G401 (cell line): Measurements from ENCODE around the gene SLC35G6. TPM values are rescaled to one million over a fixed set of nuclear protein-coding genes. Genes with fewer than 3 reads are reported as not detected.
"Not testable (repeated sequence)": the region's sequence is repeated elsewhere in the genome, so short reads cannot be mapped to it uniquely, and the experiment has no call there.

Experiments
- DNase-seq: peaks from one replicate; pipeline ENCODE4 v3.0.0-alpha.2; 2015; ENCODE audit warnings: low spot score
- in situ Hi-C: cut with HindIII; loops from 2 replicates; pipeline ENCODE4 v1.10.0; 2016; ENCODE audit warnings: low sequenced_read_pairs, mixed read lengths
- total RNA-seq: library from RNA; depleted of rRNA; stranded (reverse); fragments of >200 nt; shearing (Covaris generic); gene quantifications from 2 replicates; pipeline ENCODE4 v1.2.3, GENCODE V29; 2014; rRNA removed

SLC35G6 gene
- not detected in 2 replicates for total RNA-seq

GRCh38 chr17:7481275-7481674 lies at the start of gene SLC35G6:
Gene SLC35G6 (plus strand): TSS chr17:7481446. CDS start chr17:7481517, 71 bp downstream.
- DNase-seq, result not testable (repeated sequence)
- in situ Hi-C loops, result loop anchor here (25.0 kb wide), 1 partner anchor 94 kb away; the partner anchor contains the start of genes PLSCR3 and TNK1

- in situ Hi-C loops, result no loop called here
- no peak for DNase-seq
Observed at GRCh38 chr17:7432296-7432695, 49.0 kb upstream of the SLC35G6 start.

- no peak for DNase-seq
- in situ Hi-C loops, result no loop called here
Observed at GRCh38 chr17:7435676-7436555, 45.3 kb upstream of the SLC35G6 start.

GRCh38 chr17:7436556-7437368 lies 44.5 kb upstream of the SLC35G6 start:
- in situ Hi-C loops, result no loop called here
- peak; percentile 63 for DNase-seq

- in situ Hi-C loops, result no loop called here
Observed at GRCh38 chr17:7437369-7437863, 43.8 kb upstream of the SLC35G6 start.

GRCh38 chr17:7437950-7438614 lies 43.2 kb upstream of the SLC35G6 start:
- in situ Hi-C loops, result no loop called here
- DNase-seq, result peak; percentile 44

More at GRCh38 chr17:7437369-7437863, 43.8 kb upstream of the SLC35G6 start:
- DNase-seq, result no peak

GRCh38 chr17:7438656-7439460 lies 42.4 kb upstream of the SLC35G6 start:
- DNase-seq, result no peak
- in situ Hi-C loops, result no loop called here

GRCh38 chr17:7439462-7440112 lies 41.7 kb upstream of the SLC35G6 start, which contains the start of gene FGF11:
Gene FGF11 (plus strand): TSS chr17:7439512. CDS start chr17:7439621, 109 bp downstream.
- no peak for DNase-seq
- in situ Hi-C loops, result no loop called here

- in situ Hi-C loops, result no loop called here
Observed at GRCh38 chr17:7440113-7440833, 41.0 kb upstream of the SLC35G6 start.

GRCh38 chr17:7440834-7441195 lies 40.4 kb upstream of the SLC35G6 start:
- in situ Hi-C loops, result no loop called here
- no peak for DNase-seq

More at GRCh38 chr17:7440113-7440833, 41.0 kb upstream of the SLC35G6 start:
- no peak for DNase-seq

- no peak for DNase-seq
- in situ Hi-C loops, result no loop called here
Observed at GRCh38 chr17:7441266-7441665, 40.0 kb upstream of the SLC35G6 start.

- no peak for DNase-seq
- in situ Hi-C loops, result no loop called here
Observed at GRCh38 chr17:7442142-7442541, 39.1 kb upstream of the SLC35G6 start.

GRCh38 chr17:7443499-7444485 lies 37.5 kb upstream of the SLC35G6 start:
- in situ Hi-C loops, result no loop called here
- DNase-seq, result no peak

- in situ Hi-C loops, result no loop called here
- no peak for DNase-seq
Observed at GRCh38 chr17:7444682-7445618, 36.3 kb upstream of the SLC35G6 start, which contains the start of gene CHRNB1. Gene CHRNB1 (plus strand): TSS chr17:7445061. CDS start chr17:7445128, 67 bp downstream.

GRCh38 chr17:7445619-7445968 lies 35.7 kb upstream of the SLC35G6 start:
- in situ Hi-C loops, result no loop called here
- DNase-seq, result no peak
